ENCODE results near the gene OLIG2. TPM values are rescaled to one million over a fixed set of nuclear protein-coding genes. Genes with fewer than 3 reads are reported as not detected.

The OLIG2 gene
- total RNA-seq, 4 donors from 2014 or later = not detected

DNA sequence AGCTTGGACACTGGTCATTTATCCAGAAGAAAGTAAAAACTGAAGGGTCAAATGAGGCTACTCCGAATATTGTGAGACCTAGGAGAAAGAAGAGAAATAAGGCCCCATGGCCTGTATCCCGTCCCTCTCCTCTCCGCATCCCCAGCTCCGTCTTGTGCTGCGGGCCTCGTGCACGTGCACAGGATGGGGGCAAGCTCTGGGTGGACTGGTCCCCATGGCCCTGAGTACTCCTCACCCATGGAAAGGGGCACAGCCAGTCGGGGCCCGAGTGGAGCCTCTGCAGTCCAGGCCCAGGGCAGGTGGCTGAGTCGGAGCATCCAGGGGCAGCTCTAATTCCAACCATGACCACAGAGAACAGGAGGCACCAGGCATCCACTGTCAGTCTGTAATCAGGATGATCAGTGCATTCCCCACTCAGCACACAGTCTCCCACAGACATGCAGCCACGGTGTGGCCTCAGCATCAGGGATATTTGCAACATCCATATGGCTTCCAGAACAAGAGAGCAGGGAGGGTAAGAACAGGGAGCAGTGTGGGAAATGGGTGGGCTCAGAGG, 31.7 kb downstream of the OLIG2 start:
- H3K27ac ChIP-seq = no peak overlapping the region
- peaks cover 0 to 70% (median 0%) of the 10 kb centered on the region in 4 donors for H3K27me3 ChIP-seq
- peaks cover 0 to 9% (median 0%) of the 10 kb centered on the region in 3 donors for H3K4me1 ChIP-seq
- intact Hi-C loops (cut with DNase I) = no loop called here
- no peak for DNase-seq
- TF ChIP-seq POLR2A (IDR thresholded peaks at IDR 0.05) = no peak
- TF ChIP-seq, protein P1, sequence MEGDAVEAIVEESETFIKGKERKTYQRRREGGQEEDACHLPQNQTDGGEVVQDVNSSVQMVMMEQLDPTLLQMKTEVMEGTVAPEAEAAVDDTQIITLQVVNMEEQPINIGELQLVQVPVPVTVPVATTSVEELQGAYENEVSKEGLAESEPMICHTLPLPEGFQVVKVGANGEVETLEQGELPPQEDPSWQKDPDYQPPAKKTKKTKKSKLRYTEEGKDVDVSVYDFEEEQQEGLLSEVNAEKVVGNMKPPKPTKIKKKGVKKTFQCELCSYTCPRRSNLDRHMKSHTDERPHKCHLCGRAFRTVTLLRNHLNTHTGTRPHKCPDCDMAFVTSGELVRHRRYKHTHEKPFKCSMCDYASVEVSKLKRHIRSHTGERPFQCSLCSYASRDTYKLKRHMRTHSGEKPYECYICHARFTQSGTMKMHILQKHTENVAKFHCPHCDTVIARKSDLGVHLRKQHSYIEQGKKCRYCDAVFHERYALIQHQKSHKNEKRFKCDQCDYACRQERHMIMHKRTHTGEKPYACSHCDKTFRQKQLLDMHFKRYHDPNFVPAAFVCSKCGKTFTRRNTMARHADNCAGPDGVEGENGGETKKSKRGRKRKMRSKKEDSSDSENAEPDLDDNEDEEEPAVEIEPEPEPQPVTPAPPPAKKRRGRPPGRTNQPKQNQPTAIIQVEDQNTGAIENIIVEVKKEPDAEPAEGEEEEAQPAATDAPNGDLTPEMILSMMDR (IDR thresholded peaks at IDR 0.05) = no peak
- no peak overlapping the region for H3K4me3 ChIP-seq
- no peaks in the 10 kb centered on the region for H3K36me3 ChIP-seq
- WGBS, 2 donors = 86 to 92% methylated on average over 8 to 9 of the region's 11 CpGs
- no peaks in the 10 kb centered on the region for H3K9me3 ChIP-seq

- Histone ChIP-seq H3K9me3 (no peaks in the 10 kb centered on the region), H3K4me1 (peaks cover 0 to 9% (median 0%) of the 10 kb centered on the region in 3 donors), H3K4me3 (no peak overlapping the region), H3K27me3 (peaks cover 0 to 70% (median 0%) of the 10 kb centered on the region in 4 donors), H3K36me3 (no peaks in the 10 kb centered on the region), H3K27ac (no peak overlapping the region)
- intact Hi-C loops (cut with DNase I) = no loop called here
- 51 to 57% methylated on average over 4 to 6 of the region's 6 CpGs for WGBS, 2 donors
- no peak for DNase-seq
- TF ChIP-seq, protein P1 (IDR thresholded peaks at IDR 0.05) = no peak
- TF ChIP-seq POLR2A (IDR thresholded peaks at IDR 0.05) = no peak
These were observed 32.8 kb downstream of the OLIG2 start for GRCh38 chr21:33058527-33058926.

- DNase-seq = no peak
- TF ChIP-seq, protein P1 (IDR thresholded peaks at IDR 0.05) = no peak
- no peak for TF ChIP-seq POLR2A (IDR thresholded peaks at IDR 0.05)
- intact Hi-C loops (cut with DNase I) = no loop called here
- H3K27me3 ChIP-seq = peaks cover 0 to 70% (median 0%) of the 10 kb centered on the region in 4 donors
- H3K36me3 ChIP-seq = no peaks in the 10 kb centered on the region
- no peak overlapping the region for H3K4me3 ChIP-seq
- H3K4me1 ChIP-seq = peaks cover 0 to 9% (median 0%) of the 10 kb centered on the region in 3 donors
- 67 to 69% methylated on average over 4 of the region's 6 CpGs for WGBS, 2 donors
- no peak overlapping the region for H3K27ac ChIP-seq
- H3K9me3 ChIP-seq = no peaks in the 10 kb centered on the region
These were observed 33.2 kb downstream of the OLIG2 start for GRCh38 chr21:33058957-33059356.

DNA sequence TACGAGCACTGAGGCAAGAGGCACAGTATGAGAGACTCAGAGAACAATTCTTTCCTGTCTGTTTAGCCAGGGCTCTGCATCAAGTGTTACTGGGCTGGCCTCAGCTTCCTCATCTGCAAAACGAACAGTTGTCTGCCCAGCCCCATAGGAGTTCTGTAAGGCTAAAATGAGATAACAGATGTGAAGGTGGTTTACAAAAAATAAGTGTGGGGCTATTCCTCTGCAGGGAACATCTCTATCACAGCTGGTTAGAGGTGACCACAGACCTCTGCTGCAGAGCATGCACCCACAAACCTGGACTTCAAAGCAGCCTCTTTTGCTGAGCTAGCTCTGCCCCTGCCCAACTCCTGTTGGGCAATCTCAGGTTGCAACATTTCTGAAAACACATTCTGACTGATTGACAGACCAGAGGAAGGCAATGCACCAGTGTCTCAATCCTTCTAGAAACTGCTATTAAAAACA, 33.7 kb downstream of the OLIG2 start:
- Histone ChIP-seq H3K4me3 (no peak overlapping the region), H3K9me3 (no peaks in the 10 kb centered on the region), H3K27me3 (peaks cover 0 to 74% (median 2%) of the 10 kb centered on the region in 4 donors), H3K36me3 (no peaks in the 10 kb centered on the region), H3K4me1 (peaks cover 0 to 9% (median 0%) of the 10 kb centered on the region in 3 donors), H3K27ac (no peak overlapping the region)
- TF ChIP-seq POLR2A (IDR thresholded peaks at IDR 0.05) = no peak
- TF ChIP-seq, protein P1 (IDR thresholded peaks at IDR 0.05) = no peak
- no peak for DNase-seq
- 27 to 37% methylated on average over 2 of the region's 2 CpGs for WGBS, 2 donors
- intact Hi-C loops (cut with DNase I) = no loop called here

- Histone ChIP-seq H3K4me1 (peaks cover 0 to 9% (median 0%) of the 10 kb centered on the region in 3 donors), H3K9me3 (no peaks in the 10 kb centered on the region), H3K27ac (no peak overlapping the region), H3K27me3 (peaks cover 0 to 76% (median 3%) of the 10 kb centered on the region in 4 donors), H3K4me3 (no peak overlapping the region), H3K36me3 (no peaks in the 10 kb centered on the region)
- DNase-seq = no peak
- TF ChIP-seq, protein P1 (IDR thresholded peaks at IDR 0.05) = no peak
- no peak for TF ChIP-seq POLR2A (IDR thresholded peaks at IDR 0.05)
- 88 to 93% methylated on average over 3 of the region's 4 CpGs for WGBS, 2 donors
- intact Hi-C loops (cut with DNase I) = no loop called here
These were observed 35.5 kb downstream of the OLIG2 start for GRCh38 chr21:33061233-33061632.
